Left ventricle myocardium inferior (tissue), 1 donor: ENCODE data around the gene MRPL2. TPM values are rescaled to one million over a fixed set of nuclear protein-coding genes. Genes with fewer than 3 reads are reported as not detected.

ENCODE experiments used
- DNase-seq: peaks from one replicate; pipeline ENCODE4 v3.0.0-alpha.2; 2020
- H3K27ac ChIP-seq: fragments of 200-600 bp; replicated peaks from 2 replicates; pipeline ENCODE4 v1.8.0; 2021
- H3K27me3 ChIP-seq: fragments of 200-600 bp; 2 replicates; pipeline ENCODE4 v1.8.0; 2021; ENCODE audit warnings: low read depth
- H3K36me3 ChIP-seq: fragments of 200-600 bp; 2 replicates; pipeline ENCODE4 v1.8.0; 2021
- H3K4me1 ChIP-seq: fragments of 200-600 bp; 2 replicates; pipeline ENCODE4 v1.8.0; 2021
- H3K4me3 ChIP-seq: fragments of 200-600 bp; 2 replicates; pipeline ENCODE4 v1.8.0; 2021; ENCODE audit warnings: mild to moderate bottlenecking, moderate library complexity
- H3K9me3 ChIP-seq: fragments of 200-600 bp; replicated peaks from 2 replicates; pipeline ENCODE4 v1.8.0; 2021
- intact Hi-C: fragments of 100-400 bp; cut with micrococcal nuclease; formaldehyde crosslinking; loops from one replicate; pipeline ENCODE4 v1.11.0; 2022
- total RNA-seq: library from RNA; stranded (reverse); fragmentation: NEBNext Ultra II Directional; extraction: Animal tissue kit (Norgen Biotek cat#: 25700); gene quantifications from one replicate; pipeline ENCODE4 v1.2.1, GENCODE V29; 2021
- TF ChIP-seq, protein P1 (sequence below): fragments of 200-600 bp; IDR thresholded peaks from 2 replicates; pipeline ENCODE4 v1.8.0; 2021; ENCODE audit warnings: antibody characterized with exemption, mild to moderate bottlenecking, borderline replicate concordance
- donor health status: DM: no; HTN: yes; CAD: no; lungs with severe emphysema.

MRPL2 gene
- total RNA-seq, 1 donor from 2014 or later: 94.9 TPM

DNA sequence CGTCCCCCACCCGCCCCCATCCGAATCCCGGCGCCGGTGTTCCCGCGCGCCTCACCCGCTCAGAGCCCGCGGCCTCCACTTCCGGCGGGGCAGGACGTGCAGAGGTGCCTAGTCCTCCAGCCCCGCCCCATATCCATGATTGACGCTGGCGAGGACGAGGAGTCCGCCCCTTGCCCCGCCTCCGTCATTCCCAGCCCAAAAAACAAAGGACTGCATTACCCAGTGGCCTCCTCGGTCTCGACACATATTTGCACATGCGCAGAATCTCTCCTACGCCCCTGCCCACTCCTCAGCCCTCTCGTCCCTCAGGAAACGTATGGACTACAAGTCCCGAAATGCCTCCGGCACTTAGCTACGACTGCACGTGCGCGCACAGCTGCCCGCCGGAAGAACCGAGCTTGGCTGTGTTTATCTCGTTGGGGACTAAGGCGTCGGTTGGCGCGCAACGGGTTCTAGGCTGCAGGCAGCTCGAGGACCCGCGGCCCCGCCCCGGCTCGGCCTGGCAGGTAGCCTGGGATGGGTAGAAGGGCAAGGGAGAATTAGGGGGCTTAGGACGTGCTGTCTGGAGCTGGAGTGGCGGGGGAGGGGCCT, 45.3 kb downstream of the MRPL2 start, which contains the start of the genes KLHDC3 and MEA1:
Gene KLHDC3 (plus strand): TSS at position 407 of the 591 bp plus-strand sequence. CDS start 2,944 bp downstream, outside the sequence.
Gene MEA1 (minus strand): TSS at position 104 of the 591 bp plus-strand sequence. CDS start 133 bp downstream, outside the sequence.
- TF ChIP-seq, protein P1, sequence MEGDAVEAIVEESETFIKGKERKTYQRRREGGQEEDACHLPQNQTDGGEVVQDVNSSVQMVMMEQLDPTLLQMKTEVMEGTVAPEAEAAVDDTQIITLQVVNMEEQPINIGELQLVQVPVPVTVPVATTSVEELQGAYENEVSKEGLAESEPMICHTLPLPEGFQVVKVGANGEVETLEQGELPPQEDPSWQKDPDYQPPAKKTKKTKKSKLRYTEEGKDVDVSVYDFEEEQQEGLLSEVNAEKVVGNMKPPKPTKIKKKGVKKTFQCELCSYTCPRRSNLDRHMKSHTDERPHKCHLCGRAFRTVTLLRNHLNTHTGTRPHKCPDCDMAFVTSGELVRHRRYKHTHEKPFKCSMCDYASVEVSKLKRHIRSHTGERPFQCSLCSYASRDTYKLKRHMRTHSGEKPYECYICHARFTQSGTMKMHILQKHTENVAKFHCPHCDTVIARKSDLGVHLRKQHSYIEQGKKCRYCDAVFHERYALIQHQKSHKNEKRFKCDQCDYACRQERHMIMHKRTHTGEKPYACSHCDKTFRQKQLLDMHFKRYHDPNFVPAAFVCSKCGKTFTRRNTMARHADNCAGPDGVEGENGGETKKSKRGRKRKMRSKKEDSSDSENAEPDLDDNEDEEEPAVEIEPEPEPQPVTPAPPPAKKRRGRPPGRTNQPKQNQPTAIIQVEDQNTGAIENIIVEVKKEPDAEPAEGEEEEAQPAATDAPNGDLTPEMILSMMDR: no peak
- Histone ChIP-seq H3K36me3 (peaks cover 49% of the 10 kb centered on the region), H3K27ac (peak within 1 kb of the TSS; percentile 89), H3K9me3 (no peaks in the 10 kb centered on the region), H3K4me1 (peaks cover 65% of the 10 kb centered on the region), H3K4me3 (peak within 1 kb of the TSS; percentile 83), H3K27me3 (no peaks in the 10 kb centered on the region)
- peak; percentile 99 for DNase-seq
- intact Hi-C loops: no loop called here

GRCh38 chr6:43013097-43013842, 46.0 kb downstream of the MRPL2 start:
- H3K27ac ChIP-seq: peak overlapping the region; percentile 89

DNA sequence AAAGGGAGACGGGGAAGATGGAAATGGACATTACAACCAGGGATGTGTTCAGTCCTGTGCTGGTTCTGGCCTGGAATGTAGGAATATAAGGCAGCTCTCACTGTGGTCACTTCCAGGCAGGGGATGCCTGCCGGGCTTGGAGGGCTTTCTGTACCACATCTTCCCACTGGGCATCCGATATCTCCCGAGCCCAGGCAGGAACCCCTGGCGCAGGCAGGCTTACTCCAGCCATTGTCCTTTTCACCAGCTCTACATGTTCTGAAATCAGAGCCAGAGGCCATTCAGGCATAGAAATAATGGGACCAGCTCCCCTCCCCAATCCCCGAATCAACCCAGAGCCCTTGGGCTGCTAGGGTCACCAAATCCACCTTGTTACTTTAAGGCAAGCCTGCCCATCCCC, 46.9 kb downstream of the MRPL2 start:
- no peak for DNase-seq
- Histone ChIP-seq H3K4me3 (peak overlapping the region; percentile 83), H3K27ac (no peak overlapping the region), H3K27me3 (no peaks in the 10 kb centered on the region), H3K9me3 (no peaks in the 10 kb centered on the region), H3K36me3 (peaks cover 49% of the 10 kb centered on the region), H3K4me1 (peaks cover 53% of the 10 kb centered on the region)
- intact Hi-C loops: no loop called here
- TF ChIP-seq, protein P1: no peak

More at GRCh38 chr6:43013097-43013842, 46.0 kb downstream of the MRPL2 start:
- Histone ChIP-seq H3K4me1 (peaks cover 62% of the 10 kb centered on the region), H3K36me3 (peaks cover 49% of the 10 kb centered on the region), H3K27me3 (no peaks in the 10 kb centered on the region), H3K4me3 (peak overlapping the region; percentile 83), H3K9me3 (no peaks in the 10 kb centered on the region)
- intact Hi-C loops: no loop called here
- TF ChIP-seq, protein P1: no peak
- DNase-seq: no peak

DNA sequence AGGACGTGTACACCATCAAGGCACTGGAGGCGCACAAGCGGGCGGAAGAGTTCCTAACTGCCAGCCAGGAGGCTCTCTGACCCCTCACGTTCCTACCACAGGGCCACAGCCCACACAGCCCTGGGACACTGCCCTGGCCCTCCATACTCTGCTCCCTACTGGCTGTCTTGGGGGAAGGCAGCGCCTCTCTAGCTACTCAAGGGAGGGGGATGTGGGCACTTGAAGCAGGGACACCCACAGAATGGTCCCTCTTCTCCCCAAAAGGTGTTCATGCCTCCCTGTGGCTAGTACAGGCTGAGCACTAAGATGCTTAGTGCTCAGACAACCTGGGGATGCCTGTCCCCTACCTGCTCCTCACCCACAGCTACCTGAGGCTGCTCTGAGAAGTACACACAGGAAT, 48.0 kb downstream of the MRPL2 start:
- intact Hi-C loops: no loop called here
- Histone ChIP-seq H3K36me3 (peaks cover 56% of the 10 kb centered on the region), H3K9me3 (no peaks in the 10 kb centered on the region), H3K4me3 (no peak overlapping the region), H3K27me3 (no peaks in the 10 kb centered on the region), H3K4me1 (peaks cover 41% of the 10 kb centered on the region), H3K27ac (no peak overlapping the region)
- TF ChIP-seq, protein P1: no peak
- no peak for DNase-seq

DNA sequence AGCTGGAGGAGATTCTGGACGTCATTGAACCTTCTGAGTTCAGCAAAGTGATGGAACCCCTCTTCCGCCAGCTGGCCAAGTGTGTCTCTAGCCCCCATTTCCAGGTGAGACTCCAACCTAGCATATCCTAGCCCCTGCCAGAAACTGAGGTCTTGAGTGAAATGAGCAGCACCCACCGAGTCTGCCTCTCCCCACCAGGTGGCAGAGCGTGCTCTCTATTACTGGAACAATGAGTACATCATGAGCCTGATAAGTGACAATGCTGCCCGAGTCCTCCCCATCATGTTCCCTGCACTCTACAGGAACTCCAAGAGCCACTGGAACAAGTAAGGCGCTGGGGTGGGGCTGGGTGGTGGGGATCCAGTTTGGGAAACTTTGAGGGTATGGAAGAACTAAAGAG, 50.1 kb downstream of the MRPL2 start:
- TF ChIP-seq, protein P1: peak; percentile 66
- H3K9me3 ChIP-seq: no peaks in the 10 kb centered on the region
- DNase-seq: peak; percentile 59
- peak overlapping the region; percentile 49 for H3K27ac ChIP-seq
- H3K4me3 ChIP-seq: no peak overlapping the region
- peaks cover 20% of the 10 kb centered on the region for H3K4me1 ChIP-seq
- H3K36me3 ChIP-seq: peaks cover 59% of the 10 kb centered on the region
- no peaks in the 10 kb centered on the region for H3K27me3 ChIP-seq
- intact Hi-C loops: no loop called here
